Mesenchymal stem cell (in vitro differentiated cells and primary cell): ENCODE measurements around the gene PTPN7.
A peak's percentile ranks its signal among the peaks of the same experiment; 100 is the strongest.

Source experiments
- DNase-seq: peaks from one replicate; pipeline ENCODE4 v3.0.0-alpha.2; 2013
- H2AFZ ChIP-seq: one replicate; pipeline ENCODE4 v1.6.1; 2013; ENCODE audit warnings: low read depth, mild to moderate bottlenecking, control low read depth, inconsistent platforms, low read length, moderate library complexity
- H2AK5ac ChIP-seq: 2 replicates; pipeline ENCODE4 v1.6.1; 2013; ENCODE audit warnings: low read length, moderate library complexity, mild to moderate bottlenecking, inconsistent platforms; ENCODE audit not compliant: severe bottlenecking
- H2BK120ac ChIP-seq: one replicate; pipeline ENCODE4 v1.6.1; 2013; ENCODE audit warnings: low read depth, mild to moderate bottlenecking, inconsistent platforms, low read length, moderate library complexity
- H2BK12ac ChIP-seq, 2 experiments: one replicate each; pipeline ENCODE4 v1.6.1; 2013; ENCODE audit warnings: inconsistent platforms in 2 of 2, low read length in 2 of 2, mild to moderate bottlenecking in 2 of 2, moderate library complexity in 2 of 2, control low read depth in 1 of 2
- H2BK15ac ChIP-seq: one replicate; pipeline ENCODE4 v1.6.1; 2013; ENCODE audit warnings: mild to moderate bottlenecking, low read depth, inconsistent platforms; ENCODE audit not compliant: poor library complexity, severe bottlenecking
- H2BK5ac ChIP-seq: 2 replicates; pipeline ENCODE4 v1.6.1; 2013; ENCODE audit warnings: low read depth, mild to moderate bottlenecking, low read length, control low read depth, inconsistent platforms; ENCODE audit not compliant: poor library complexity, severe bottlenecking
- H3K14ac ChIP-seq, 2 experiments: one replicate each; pipeline ENCODE4 v1.6.1; 2013; ENCODE audit warnings: inconsistent platforms in 2 of 2, low read length in 2 of 2, control low read depth in 1 of 2, mild to moderate bottlenecking in 1 of 2, moderate library complexity in 1 of 2
- H3K18ac ChIP-seq, 2 experiments: one replicate each; pipeline ENCODE4 v1.6.1; 2013; ENCODE audit warnings: inconsistent platforms in 2 of 2, low read length in 2 of 2, control low read depth in 1 of 2, low read depth in 1 of 2, mild to moderate bottlenecking in 1 of 2
- H3K23ac ChIP-seq, 2 experiments: one replicate each; pipeline ENCODE4 v1.6.1; 2013; ENCODE audit warnings: inconsistent platforms in 2 of 2, low read length in 2 of 2, mild to moderate bottlenecking in 2 of 2, moderate library complexity in 2 of 2, control low read depth in 1 of 2
- H3K27ac ChIP-seq: 2 replicates; pipeline ENCODE4 v1.5.1; 2013; ENCODE audit warnings: mild to moderate bottlenecking, moderate library complexity, low read length, control low read depth, inconsistent platforms; ENCODE audit not compliant: poor library complexity, severe bottlenecking
- H3K27me3 ChIP-seq, 2 experiments: 2 replicates each; pipeline versions ENCODE4 v1.6.1 to v1.7.0; 2013; ENCODE audit warnings: low read length in 2 of 2, mild to moderate bottlenecking in 2 of 2, moderate library complexity in 2 of 2, control low read depth in 1 of 2, inconsistent platforms in 1 of 2; ENCODE audit not compliant: control insufficient read depth in 1 of 2, insufficient read depth in 1 of 2
- H3K36me3 ChIP-seq, 2 experiments: 2 replicates each; pipeline versions ENCODE4 v1.6.1 to v1.7.0; 2013; ENCODE audit warnings: low read length in 2 of 2, control low read depth in 1 of 2, inconsistent platforms in 1 of 2, low read depth in 1 of 2, mild to moderate bottlenecking in 1 of 2; ENCODE audit not compliant: insufficient read depth in 2 of 2, control insufficient read depth in 1 of 2
- H3K4ac ChIP-seq, 2 experiments: one replicate each; pipeline ENCODE4 v1.6.1; 2013; ENCODE audit warnings: inconsistent platforms in 2 of 2, low read length in 2 of 2, mild to moderate bottlenecking in 2 of 2, moderate library complexity in 2 of 2, control low read depth in 1 of 2, low read depth in 1 of 2
- H3K4me1 ChIP-seq: 2 replicates; pipeline ENCODE4 v1.6.1; 2013; ENCODE audit warnings: low read depth, low read length, control low read depth; ENCODE audit not compliant: control insufficient read depth, insufficient read depth
- H3K4me2 ChIP-seq: 2 replicates; pipeline ENCODE4 v1.6.1; 2013; ENCODE audit warnings: low read length, mild to moderate bottlenecking, inconsistent platforms; ENCODE audit not compliant: poor library complexity, severe bottlenecking
- H3K4me3 ChIP-seq, 2 experiments: 2 replicates each; pipeline versions ENCODE4 v1.5.1 to v1.7.0; 2013; ENCODE audit warnings: low read length in 2 of 2, mild to moderate bottlenecking in 2 of 2, control low read depth in 1 of 2, low read depth in 1 of 2; ENCODE audit not compliant: insufficient read depth in 1 of 2
- H3K79me1 ChIP-seq: replicated peaks from 2 replicates; pipeline ENCODE4 v1.6.1; 2013; ENCODE audit warnings: mild to moderate bottlenecking, control low read depth, low read length, inconsistent platforms; ENCODE audit not compliant: poor library complexity, severe bottlenecking
- H3K9ac ChIP-seq: 2 replicates; pipeline ENCODE4 v1.7.0; 2013; ENCODE audit warnings: mild to moderate bottlenecking, low read length, moderate library complexity
- H3K9me3 ChIP-seq: 2 replicates; pipeline ENCODE4 v1.7.0; 2013; ENCODE audit warnings: mild to moderate bottlenecking, low read length; ENCODE audit not compliant: control insufficient read depth
- H4K8ac ChIP-seq: one replicate; pipeline ENCODE4 v1.6.1; 2013; ENCODE audit warnings: inconsistent platforms, mild to moderate bottlenecking, low read length, moderate library complexity
- H4K91ac ChIP-seq: one replicate; pipeline ENCODE4 v1.6.1; 2013; ENCODE audit warnings: mild to moderate bottlenecking, low read length, inconsistent platforms
- WGBS: methylation state at CpG from one replicate; pipeline ENCODE4 v1.1.7; 2013; ENCODE audit warnings: mixed read lengths; 5-methylcytosine and 5-hydroxymethylcytosine counted together

The PTPN7 gene

GRCh38 chr1:202133989-202134388 lies 26.4 kb downstream of the PTPN7 start:
- no peak overlapping the region for H2BK12ac ChIP-seq
- H3K4ac ChIP-seq: no peak overlapping the region
- WGBS: 98% methylated on average over 3 of the region's 5 CpGs
- H3K27me3 ChIP-seq: no peaks in the 10 kb centered on the region
- DNase-seq: no peak
- no peak overlapping the region for H4K91ac ChIP-seq
- H3K9me3 ChIP-seq: no peaks in the 10 kb centered on the region
- H3K36me3 ChIP-seq: peaks cover 54 to 63% of the 10 kb centered on the region in 2 experiments
- H3K9ac ChIP-seq: no peak overlapping the region
- H3K79me1 ChIP-seq: peaks cover 20% of the 10 kb centered on the region
- H3K4me1 ChIP-seq: peaks cover 7% of the 10 kb centered on the region
- H3K4me3 ChIP-seq: no peak overlapping the region
- no peak overlapping the region for H2BK5ac ChIP-seq
- no peak overlapping the region for H3K4me2 ChIP-seq
- H2BK15ac ChIP-seq: no peak overlapping the region
- no peak overlapping the region for H3K18ac ChIP-seq
- no peak overlapping the region for H2AK5ac ChIP-seq
- no peak overlapping the region for H3K27ac ChIP-seq
- no peak overlapping the region for H4K8ac ChIP-seq
- no peak overlapping the region for H3K23ac ChIP-seq
- H3K14ac ChIP-seq: no peak overlapping the region
- no peak overlapping the region for H2BK120ac ChIP-seq
- no peak overlapping the region for H2AFZ ChIP-seq

GRCh38 chr1:202133496-202133895 lies 26.9 kb downstream of the PTPN7 start:
- Histone ChIP-seq H4K91ac (no peak overlapping the region), H3K36me3 (peaks cover 49 to 63% of the 10 kb centered on the region in 2 experiments), H3K27me3 (no peaks in the 10 kb centered on the region), H3K27ac (no peak overlapping the region), H2AFZ (no peak overlapping the region), H3K4me3 (no peak overlapping the region), H3K4me2 (no peak overlapping the region), H2BK12ac (no peak overlapping the region), H2BK15ac (no peak overlapping the region), H3K4ac (no peak overlapping the region), H3K23ac (no peak overlapping the region), H2BK5ac (no peak overlapping the region), H3K79me1 (peaks cover 20% of the 10 kb centered on the region), H3K14ac (no peak overlapping the region), H3K9ac (no peak overlapping the region), H3K9me3 (no peaks in the 10 kb centered on the region), H2BK120ac (no peak overlapping the region), H4K8ac (peak overlapping the region; percentile 13), H3K4me1 (peaks cover 7% of the 10 kb centered on the region), H3K18ac (no peak overlapping the region), H2AK5ac (no peak overlapping the region)
- no peak for DNase-seq
- 95% methylated on average over 8 of the region's 8 CpGs for WGBS

- Histone ChIP-seq H3K4me3 (no peak overlapping the region), H2BK12ac (no peak overlapping the region), H3K9me3 (no peaks in the 10 kb centered on the region), H4K8ac (no peak overlapping the region), H3K4me1 (peaks cover 5% of the 10 kb centered on the region), H3K9ac (peak overlapping the region; percentile 38), H3K23ac (no peak overlapping the region), H3K14ac (no peak overlapping the region), H2AFZ (no peak overlapping the region), H2BK5ac (no peak overlapping the region), H2BK120ac (no peak overlapping the region), H3K36me3 (peaks cover 45 to 58% of the 10 kb centered on the region in 2 experiments), H3K4me2 (no peak overlapping the region), H3K18ac (no peak overlapping the region), H2AK5ac (no peak overlapping the region), H3K27ac (no peak overlapping the region), H4K91ac (no peak overlapping the region), H3K27me3 (no peaks in the 10 kb centered on the region), H2BK15ac (no peak overlapping the region), H3K79me1 (peaks cover 17% of the 10 kb centered on the region), H3K4ac (no peak overlapping the region)
- WGBS: 96% methylated on average over 10 of the region's 14 CpGs
- no peak for DNase-seq
Observed at GRCh38 chr1:202133001-202133400, 27.4 kb downstream of the PTPN7 start.

GRCh38 chr1:202131956-202132821 lies 28.2 kb downstream of the PTPN7 start:
- Histone ChIP-seq H3K18ac (no peak overlapping the region), H3K4ac (no peak overlapping the region), H4K8ac (no peak overlapping the region), H3K14ac (no peak overlapping the region), H3K4me2 (no peak overlapping the region), H3K4me1 (peaks cover 5% of the 10 kb centered on the region), H3K9ac (peak overlapping the region; percentile 38), H3K9me3 (no peaks in the 10 kb centered on the region), H3K4me3 (no peak overlapping the region), H3K36me3 (peaks cover 39 to 50% of the 10 kb centered on the region in 2 experiments), H2BK5ac (no peak overlapping the region), H3K79me1 (peaks cover 17% of the 10 kb centered on the region), H2AFZ (no peak overlapping the region), H2AK5ac (no peak overlapping the region), H3K27ac (no peak overlapping the region), H3K23ac (no peak overlapping the region), H4K91ac (no peak overlapping the region), H2BK12ac (no peak overlapping the region), H2BK15ac (no peak overlapping the region), H3K27me3 (peaks cover 0 to 1% of the 10 kb centered on the region in 2 experiments), H2BK120ac (no peak overlapping the region)
- no peak for DNase-seq
- 91% methylated on average over 12 of the region's 12 CpGs for WGBS
